ENCODE data around the gene FSD2.
A peak's percentile ranks its signal among the peaks of the same experiment; 100 is the strongest.

FSD2 gene

GRCh38 chr15:82764117-82764490, 41.8 kb downstream of the FSD2 start:
- no peak for TF ChIP-seq CTCF (IDR thresholded peaks at IDR 0.05; ENCODE audit: low read length)
- TF ChIP-seq EZH2phosphoT487 (IDR thresholded peaks at IDR 0.05; ENCODE audit: low read length) = no peak
- TF ChIP-seq EZH2 (optimal IDR thresholded peaks at IDR 0.05; ENCODE audit: low read depth, low read length) = no peak
- Histone ChIP-seq H4K20me1 (ENCODE audit: insufficient read depth, low read length) (no peaks in the 10 kb centered on the region), H2AFZ (ENCODE audit: low read length) (no peak overlapping the region), H3K4me2 (ENCODE audit: low read depth, low read length) (no peak overlapping the region), H3K36me3 (replicated peaks; ENCODE audit: insufficient read depth, low read length) (no peaks in the 10 kb centered on the region; the same call in 1 of the 2 replicates), H3K27me3 (replicated peaks; ENCODE audit: insufficient read depth, low read length) (no peaks in the 10 kb centered on the region), H3K9ac (ENCODE audit: low read length) (no peak overlapping the region), H3K4me3 (ENCODE audit: low read length) (no peak overlapping the region), H3K9me2 (replicated peaks; ENCODE audit: insufficient read depth, low read length) (no peaks in the 10 kb centered on the region), H3K79me2 (ENCODE audit: low read length) (0 out of 2 replicates have a peak, but pooled peaks cover 8% of the 10 kb centered on the region), H3K4me1 (ENCODE audit: low read length) (no peaks in the 10 kb centered on the region), H3K9me3 (replicated peaks; ENCODE audit: insufficient read depth, low read length) (no peaks in the 10 kb centered on the region), H3F3A (ENCODE audit: insufficient read depth, low read length) (no peaks in the 10 kb centered on the region), H3K27ac (ENCODE audit: low read length) (no peak overlapping the region)
- no peak for DNase-seq

GRCh38 chr15:82763361-82764116, 42.3 kb downstream of the FSD2 start:
- Histone ChIP-seq H3K9me3 (replicated peaks; ENCODE audit: insufficient read depth, low read length) (no peaks in the 10 kb centered on the region), H3K27ac (ENCODE audit: low read length) (no peak overlapping the region), H3K4me3 (ENCODE audit: low read length) (no peak overlapping the region), H3K36me3 (replicated peaks; ENCODE audit: insufficient read depth, low read length) (peaks cover under 1% of the 10 kb centered on the region; the same call in 1 of the 2 replicates), H3K79me2 (ENCODE audit: low read length) (peaks cover 14% of the 10 kb centered on the region; the same call in 1 of the 2 replicates), H3K9me2 (replicated peaks; ENCODE audit: insufficient read depth, low read length) (no peaks in the 10 kb centered on the region), H3K27me3 (replicated peaks; ENCODE audit: insufficient read depth, low read length) (no peaks in the 10 kb centered on the region), H3K9ac (ENCODE audit: low read length) (no peak overlapping the region), H3K4me1 (ENCODE audit: low read length) (no peaks in the 10 kb centered on the region), H2AFZ (ENCODE audit: low read length) (no peak overlapping the region), H4K20me1 (ENCODE audit: insufficient read depth, low read length) (no peaks in the 10 kb centered on the region), H3F3A (ENCODE audit: insufficient read depth, low read length) (no peaks in the 10 kb centered on the region), H3K4me2 (ENCODE audit: low read depth, low read length) (no peak overlapping the region)
- TF ChIP-seq EZH2 (optimal IDR thresholded peaks at IDR 0.05; ENCODE audit: low read depth, low read length) (no peak), CTCF (IDR thresholded peaks at IDR 0.05; ENCODE audit: low read length) (no peak), EZH2phosphoT487 (IDR thresholded peaks at IDR 0.05; ENCODE audit: low read length) (no peak)
- no peak for DNase-seq

- peaks cover 9% of the 10 kb centered on the region; the same call in 1 of the 2 replicates for H3K36me3 ChIP-seq (replicated peaks; ENCODE audit: insufficient read depth, low read length)
- 0 out of 2 replicates have a peak overlapping the region, but pooled peaks have one; percentile 7 for H2AFZ ChIP-seq (ENCODE audit: low read length)
- no peaks in the 10 kb centered on the region for H3K27me3 ChIP-seq (replicated peaks; ENCODE audit: insufficient read depth, low read length)
- H3K4me3 ChIP-seq (ENCODE audit: low read length) = peak overlapping the region; percentile 87
- H3F3A ChIP-seq (ENCODE audit: insufficient read depth, low read length) = peaks cover 19% of the 10 kb centered on the region; the same call in 1 of the 2 replicates
- TF ChIP-seq EZH2 (optimal IDR thresholded peaks at IDR 0.05; ENCODE audit: low read depth, low read length) = no peak
- no peak for TF ChIP-seq EZH2phosphoT487 (IDR thresholded peaks at IDR 0.05; ENCODE audit: low read length)
- TF ChIP-seq CTCF (IDR thresholded peaks at IDR 0.05; ENCODE audit: low read length) = no peak
- peaks cover 9% of the 10 kb centered on the region for H3K4me1 ChIP-seq (ENCODE audit: low read length)
- no peaks in the 10 kb centered on the region for H3K9me3 ChIP-seq (replicated peaks; ENCODE audit: insufficient read depth, low read length)
- peak overlapping the region; percentile 86 for H3K9ac ChIP-seq (ENCODE audit: low read length)
- no peak for DNase-seq
- H3K27ac ChIP-seq (ENCODE audit: low read length) = peak overlapping the region; percentile 78; the same call in 1 of the 2 replicates
- no peaks in the 10 kb centered on the region for H3K9me2 ChIP-seq (replicated peaks; ENCODE audit: insufficient read depth, low read length)
- peaks cover 69% of the 10 kb centered on the region for H3K79me2 ChIP-seq (ENCODE audit: low read length)
- H4K20me1 ChIP-seq (ENCODE audit: insufficient read depth, low read length) = no peaks in the 10 kb centered on the region; the same call in 1 of the 2 replicates
- peak overlapping the region; percentile 80 for H3K4me2 ChIP-seq (ENCODE audit: low read depth, low read length)
Observed at GRCh38 chr15:82751308-82751707, 54.6 kb downstream of the FSD2 start.
